ENCODE data around the gene PARD3.
A peak's percentile ranks its signal among the peaks of the same experiment; 100 is the strongest.

The PARD3 gene

GRCh38 chr10:34125702-34126101 is 689.4 kb downstream of the PARD3 start:
- POLR2A ChIA-PET (ENCODE audit: low non-redundant PET), result no interaction called here
- H3K27ac ChIP-seq, result no peak overlapping the region
- no peak for DNase-seq (ENCODE audit: low spot score)
- TF ChIP-seq CTCF (conservative IDR thresholded peaks at IDR 0.05; ENCODE audit: low read depth), result no peak
- CTCF ChIA-PET, result interaction anchor here (0.6 kb wide), 2 partner anchors 48 to 266 kb away, joined by 3 read pairs; no protein-coding TSS in a partner anchor

DNA sequence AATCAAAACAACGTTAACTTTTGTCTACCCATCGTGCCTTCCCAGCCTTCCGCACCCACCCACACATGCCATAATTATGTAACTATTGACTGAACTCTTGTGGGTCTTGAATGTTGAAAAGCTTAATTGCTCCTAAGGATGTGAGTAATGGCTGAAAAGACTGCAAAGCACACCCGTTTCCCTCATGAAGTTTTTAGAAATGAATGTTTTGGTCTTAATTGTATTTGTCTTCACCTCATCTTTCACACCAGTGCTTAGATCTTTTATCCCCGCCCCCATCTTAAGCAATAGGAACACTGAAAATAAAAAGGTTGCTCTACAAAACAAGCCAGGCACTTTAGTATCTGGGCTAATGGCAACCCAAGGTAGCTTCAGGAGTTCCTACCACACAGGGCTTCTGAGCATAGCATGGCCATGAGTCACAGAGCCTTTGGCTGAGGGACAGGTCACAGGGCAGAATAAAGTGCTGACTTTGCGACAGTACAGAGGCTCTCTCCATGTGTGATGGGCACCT is 690.5 kb downstream of the PARD3 start:
- peak; percentile 25 for DNase-seq (ENCODE audit: low spot score)
- POLR2A ChIA-PET (ENCODE audit: low non-redundant PET), result no interaction called here
- CTCF ChIA-PET, result interaction anchor here (0.7 kb wide), 1 partner anchor 1631 kb away, joined by 4 read pairs; no protein-coding TSS in a partner anchor
- no peak overlapping the region for H3K27ac ChIP-seq
- no peak for TF ChIP-seq CTCF (conservative IDR thresholded peaks at IDR 0.05; ENCODE audit: low read depth)

- no peak overlapping the region for H3K27ac ChIP-seq
- no peak for DNase-seq (ENCODE audit: low spot score)
- ChIA-PET CTCF (interaction anchor here (0.5 kb wide), 1 partner anchor 1168 kb away, joined by 3 read pairs; no protein-coding TSS in a partner anchor), POLR2A (ENCODE audit: low non-redundant PET) (no interaction called here)
- no peak for TF ChIP-seq CTCF (conservative IDR thresholded peaks at IDR 0.05; ENCODE audit: low read depth)
Measured at GRCh38 chr10:34121781-34122622, 693.1 kb downstream of the PARD3 start.

- CTCF ChIA-PET, result no interaction called here
- POLR2A ChIA-PET (ENCODE audit: low non-redundant PET), result no interaction called here
- no peak for TF ChIP-seq CTCF (conservative IDR thresholded peaks at IDR 0.05; ENCODE audit: low read depth)
- DNase-seq (ENCODE audit: low spot score), result no peak
- no peak overlapping the region for H3K27ac ChIP-seq
Measured at GRCh38 chr10:34121125-34121753, 693.9 kb downstream of the PARD3 start.

DNA sequence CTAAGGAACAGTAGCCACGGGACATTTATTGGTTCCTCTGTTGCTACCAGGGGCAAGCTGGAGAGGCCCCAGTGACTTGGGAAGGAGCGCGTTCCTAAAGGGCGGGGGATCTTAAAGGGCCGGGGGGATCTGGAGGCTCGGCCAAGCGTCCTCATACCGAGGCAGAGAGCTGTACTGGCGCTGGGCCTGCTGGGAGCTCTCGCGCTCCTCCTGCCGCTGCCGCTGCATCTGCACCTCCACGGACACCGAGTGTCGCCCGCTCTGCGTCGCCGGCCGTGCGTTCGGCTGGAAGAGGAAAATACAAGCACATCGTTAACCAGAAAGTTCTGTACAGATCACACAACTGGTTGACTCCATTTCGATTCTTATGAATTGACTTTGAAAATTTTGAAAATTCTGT is 695.6 kb downstream of the PARD3 start:
- ChIA-PET POLR2A (ENCODE audit: low non-redundant PET) (no interaction called here), CTCF (no interaction called here)
- H3K27ac ChIP-seq, result no peak overlapping the region
- no peak for TF ChIP-seq CTCF (conservative IDR thresholded peaks at IDR 0.05; ENCODE audit: low read depth)
- no peak for DNase-seq (ENCODE audit: low spot score)

GRCh38 chr10:34116681-34117271 is 698.3 kb downstream of the PARD3 start:
- TF ChIP-seq CTCF (conservative IDR thresholded peaks at IDR 0.05; ENCODE audit: low read depth), result no peak
- H3K27ac ChIP-seq, result no peak overlapping the region
- ChIA-PET CTCF (no interaction called here), POLR2A (ENCODE audit: low non-redundant PET) (no interaction called here)
- no peak for DNase-seq (ENCODE audit: low spot score)

Data from RWPE1 (cell line).